ENCODE results near the gene VMP1.
A peak's percentile ranks its signal among the peaks of the same experiment; 100 is the strongest.
"Not testable (repeated sequence)": the region's sequence is repeated elsewhere in the genome, so short reads cannot be mapped to it uniquely, and the experiment has no call there.

VMP1 gene

DNA sequence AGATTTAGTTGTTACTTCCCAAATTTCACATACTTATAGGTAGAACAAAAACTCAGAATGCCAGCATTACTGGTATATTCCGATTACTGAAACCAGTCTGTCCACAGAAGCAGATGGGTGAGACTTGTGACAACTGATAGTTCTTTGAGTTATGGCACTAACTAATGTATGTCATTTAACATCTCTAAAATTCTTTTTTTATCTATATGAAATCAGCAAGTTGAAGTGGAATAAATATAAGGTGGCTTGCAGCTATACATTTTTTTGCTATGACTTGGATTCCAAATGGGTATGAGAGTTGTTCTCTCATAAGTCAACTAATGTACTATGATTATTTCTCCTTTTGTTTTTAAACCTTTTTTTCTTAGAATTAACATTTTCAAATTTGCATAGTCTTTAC lies 69.1 kb downstream of the VMP1 start:
- no peak for DNase-seq (ENCODE audit: low read depth in 1 of 2, low spot score in 1 of 2)

DNA sequence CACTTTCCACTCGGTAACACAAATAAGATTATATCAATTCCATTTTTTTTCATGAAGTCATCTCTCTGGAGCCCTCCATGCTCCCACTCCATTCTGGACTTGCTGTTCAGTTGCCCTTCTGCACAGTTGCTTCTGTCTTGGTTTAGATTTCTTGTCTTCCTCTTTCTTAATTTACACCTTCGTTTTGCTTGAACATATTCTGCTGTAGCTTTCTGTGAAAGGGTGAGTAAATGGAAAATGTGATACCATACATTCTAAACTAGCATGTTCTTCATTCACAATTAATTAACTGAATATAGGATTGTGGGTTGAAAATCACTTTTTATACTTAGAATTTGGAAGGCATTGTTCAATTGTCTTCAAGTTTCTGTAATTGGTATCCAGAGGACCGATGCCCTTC lies 69.6 kb downstream of the VMP1 start:
- no peak for DNase-seq (ENCODE audit: low read depth in 1 of 2, low spot score in 1 of 2)

DNA sequence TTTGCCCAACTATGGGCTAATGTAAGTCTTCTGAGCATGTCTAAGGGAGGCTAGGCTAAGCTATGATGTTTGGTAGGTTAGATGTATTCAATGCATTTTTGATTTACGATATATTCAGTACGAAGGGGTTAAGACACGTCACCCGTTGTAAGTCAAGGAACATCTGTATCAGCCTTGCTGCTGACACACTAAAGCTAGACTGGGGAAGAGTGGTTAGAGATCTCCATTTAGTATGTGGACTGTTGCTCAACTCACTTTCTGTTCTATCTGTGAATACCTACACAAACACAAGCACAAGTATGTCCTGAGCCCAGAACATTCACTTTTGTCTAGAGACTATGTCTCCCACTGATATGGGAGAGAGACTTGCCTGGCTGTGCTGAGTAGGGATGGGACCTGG lies 71.5 kb downstream of the VMP1 start:
- DNase-seq (ENCODE audit: low read depth in 1 of 2, low spot score in 1 of 2) = no peak

GRCh38 chr17:59779521-59779920 lies 72.1 kb downstream of the VMP1 start:
- DNase-seq (ENCODE audit: low read depth in 1 of 2, low spot score in 1 of 2) = no peak

GRCh38 chr17:59780548-59780947 lies 73.1 kb downstream of the VMP1 start:
- not testable (repeated sequence) for DNase-seq (ENCODE audit: low read depth in 1 of 2, low spot score in 1 of 2)

- no peak for DNase-seq (ENCODE audit: low read depth in 1 of 2, low spot score in 1 of 2)
Observed at GRCh38 chr17:59783221-59784047, 76.0 kb downstream of the VMP1 start.

- DNase-seq (ENCODE audit: low read depth in 1 of 2, low spot score in 1 of 2) = no peak
Observed at GRCh38 chr17:59785091-59785799, 77.8 kb downstream of the VMP1 start.

- DNase-seq (ENCODE audit: low read depth in 1 of 2, low spot score in 1 of 2) = no peak
Observed at GRCh38 chr17:59786213-59786535, 78.7 kb downstream of the VMP1 start.

DNA sequence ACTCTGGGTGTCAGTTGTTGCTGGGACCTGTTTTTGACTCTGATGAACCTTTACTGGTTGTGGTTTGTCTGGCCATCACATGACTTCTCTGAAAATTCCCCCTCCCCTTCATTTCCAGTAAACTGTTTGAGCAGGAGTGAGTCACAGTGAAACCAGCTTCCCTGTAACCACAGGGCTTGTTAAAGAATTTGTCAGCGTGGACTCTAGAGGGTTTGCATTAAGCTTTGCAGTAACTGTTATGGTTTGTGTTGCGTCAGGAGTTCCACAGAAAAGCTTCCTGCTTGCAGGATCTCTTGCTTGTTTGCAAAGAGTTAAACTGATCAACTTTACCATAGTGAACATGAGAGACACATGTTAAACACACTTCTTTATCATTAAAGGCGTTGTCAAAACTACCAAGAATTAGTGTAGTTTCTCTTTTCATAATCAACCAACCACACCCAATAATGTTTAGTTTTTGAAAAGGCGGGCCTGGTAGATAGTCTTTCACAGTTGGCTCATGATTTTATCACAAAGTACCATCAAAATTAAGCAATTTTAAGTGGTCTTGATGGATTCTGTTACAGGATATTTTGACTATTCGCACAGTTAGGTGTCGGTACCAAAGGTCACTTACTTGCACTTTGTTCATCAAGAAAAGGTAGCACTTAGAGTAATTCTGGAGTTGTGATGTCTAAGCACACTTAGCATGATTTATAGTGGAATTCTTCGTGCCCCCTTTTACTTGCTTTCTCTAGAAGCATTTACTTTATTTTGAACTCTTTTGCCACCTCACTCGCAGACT lies 79.3 kb downstream of the VMP1 start:
- DNase-seq (ENCODE audit: low read depth in 1 of 2, low spot score in 1 of 2) = peak; percentile 37 to 89

DNA sequence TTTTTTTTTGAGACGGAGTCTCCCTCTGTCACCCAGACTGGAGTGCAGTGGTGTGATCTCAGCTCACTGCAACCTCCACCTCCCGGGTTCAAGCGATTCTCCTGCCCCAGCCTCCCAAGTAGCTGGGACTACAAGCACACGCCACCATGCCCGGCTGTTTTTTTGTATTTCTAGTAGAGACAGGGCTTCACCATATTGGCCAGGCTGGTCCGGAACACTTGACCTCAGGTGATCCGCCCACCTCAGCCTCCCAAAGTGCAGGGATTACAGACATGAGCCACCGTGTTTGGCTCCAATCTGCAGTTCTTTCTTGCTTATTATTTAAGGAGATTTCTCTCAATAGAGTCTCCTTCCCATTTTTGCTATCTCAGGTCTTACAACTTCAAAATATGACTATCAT lies 82.4 kb downstream of the VMP1 start:
- not testable (repeated sequence) for DNase-seq (ENCODE audit: low read depth in 1 of 2, low spot score in 1 of 2)

- not testable (repeated sequence) for DNase-seq (ENCODE audit: low read depth in 1 of 2, low spot score in 1 of 2)
Observed at GRCh38 chr17:59790418-59790817, 83.0 kb downstream of the VMP1 start.

DNA sequence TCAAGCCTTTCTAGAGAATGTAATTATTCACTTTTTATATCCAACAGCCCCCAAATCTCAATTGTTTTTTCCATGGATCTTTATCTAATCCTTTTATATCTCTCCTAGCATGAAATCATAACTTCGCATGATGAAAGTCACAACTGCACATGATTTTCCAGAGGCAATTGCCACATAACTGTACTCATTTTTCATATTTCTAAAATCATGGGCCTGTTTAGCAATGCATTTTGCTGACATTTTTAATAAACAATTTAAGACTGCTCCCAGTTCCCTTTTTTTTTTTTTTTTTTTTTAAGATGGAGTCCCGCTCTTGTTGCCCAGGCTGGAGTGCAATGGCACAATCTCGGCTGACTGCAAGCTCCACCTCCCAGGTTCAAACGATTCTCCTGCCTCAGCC lies 83.5 kb downstream of the VMP1 start:
- no peak for DNase-seq (ENCODE audit: low read depth in 1 of 2, low spot score in 1 of 2)

DNA sequence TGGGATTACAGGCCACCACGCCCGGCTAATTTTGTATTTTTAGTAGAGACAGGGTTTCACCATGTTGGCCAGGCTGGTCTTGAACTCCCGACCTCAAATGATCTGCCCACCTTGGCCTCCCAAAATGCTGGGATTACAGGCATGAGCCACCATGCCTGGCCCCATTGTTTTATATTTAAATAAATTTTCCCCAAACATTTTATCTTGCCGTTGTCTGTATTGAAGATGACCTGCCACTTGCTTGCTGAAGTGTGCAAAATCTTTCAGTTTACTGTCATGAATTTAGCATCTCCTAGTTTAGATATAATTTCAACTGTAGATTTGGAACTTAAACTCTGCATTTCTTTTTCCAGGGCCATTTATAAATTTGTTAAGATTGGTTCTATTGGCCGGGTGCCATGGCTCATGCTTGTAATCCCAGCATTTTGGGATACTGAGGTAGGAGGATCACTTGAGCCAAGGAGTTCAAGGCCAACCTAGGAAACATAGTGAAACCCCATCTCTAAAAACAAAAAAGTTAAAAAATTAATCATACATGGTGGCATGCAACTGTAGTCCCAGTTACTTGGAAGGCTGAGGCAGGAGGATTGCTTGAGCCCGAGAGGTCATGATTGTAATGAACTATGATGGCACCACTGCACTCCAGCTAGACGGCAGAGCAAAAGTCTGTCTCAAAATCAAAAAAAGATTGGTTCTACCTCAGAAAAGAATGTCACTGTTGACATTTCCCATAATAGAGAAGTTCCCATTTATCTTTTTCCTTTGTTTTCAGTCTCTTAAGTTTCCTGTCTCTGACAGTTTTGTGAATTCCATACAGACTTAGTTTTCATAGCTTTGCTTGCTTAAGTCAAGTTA lies 84.4 kb downstream of the VMP1 start:
- DNase-seq (ENCODE audit: low read depth in 1 of 2, low spot score in 1 of 2) = no peak

- not testable (repeated sequence) for DNase-seq (ENCODE audit: low read depth in 1 of 2, low spot score in 1 of 2)
Observed at GRCh38 chr17:59792458-59792823, 85.0 kb downstream of the VMP1 start.

- DNase-seq (ENCODE audit: low read depth in 1 of 2, low spot score in 1 of 2) = no peak
Observed at GRCh38 chr17:59793205-59793604, 85.8 kb downstream of the VMP1 start.

- no peak for DNase-seq (ENCODE audit: low read depth in 1 of 2, low spot score in 1 of 2)
Observed at GRCh38 chr17:59796138-59796537, 88.7 kb downstream of the VMP1 start.

GRCh38 chr17:59796785-59797205 lies 89.3 kb downstream of the VMP1 start:
- DNase-seq (ENCODE audit: low read depth in 1 of 2, low spot score in 1 of 2) = no peak

- no peak for DNase-seq (ENCODE audit: low read depth in 1 of 2, low spot score in 1 of 2)
Observed at GRCh38 chr17:59798111-59798510, 90.7 kb downstream of the VMP1 start.

GRCh38 chr17:59800530-59800942 lies 93.1 kb downstream of the VMP1 start:
- DNase-seq (ENCODE audit: low read depth in 1 of 2, low spot score in 1 of 2) = no peak

DNA sequence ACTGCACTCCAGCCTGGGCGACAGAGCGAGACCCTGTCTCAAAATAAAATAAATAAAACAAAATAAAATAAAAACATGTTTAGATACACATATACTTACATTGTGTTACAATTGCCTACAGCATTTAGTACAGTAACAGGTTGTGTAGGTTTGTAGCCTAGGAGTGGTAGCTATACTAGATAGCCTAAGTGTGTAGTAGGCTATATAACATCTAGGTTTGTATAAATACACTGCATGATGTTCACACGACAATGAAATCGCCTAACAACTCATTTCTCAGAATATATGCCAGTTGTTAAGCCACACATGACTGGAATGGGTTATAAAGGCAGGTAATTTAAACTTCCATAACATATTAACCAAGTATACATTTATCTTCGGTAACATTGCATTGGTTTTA lies 94.7 kb downstream of the VMP1 start:
- no peak for DNase-seq (ENCODE audit: low read depth in 1 of 2, low spot score in 1 of 2)

GRCh38 chr17:59804901-59805465 lies 97.5 kb downstream of the VMP1 start:
- no peak for DNase-seq (ENCODE audit: low read depth in 1 of 2, low spot score in 1 of 2)

Data from activated CD4-positive, alpha-beta T cell treated with anti-CD3 and anti-CD28 coated beads, Interleukin-2, amount 50 U/mL, for 24 hours (primary cell).